A204.1 (cell line): ENCODE data around the gene SMYD1.

Experiments
- FAIRE-seq: peaks from 2 replicates; lab custom pipeline; 2012; peaks lifted over from hg19 to GRCh38; lab: Jason Lieb, UNC

SMYD1 gene

GRCh38 chr2:88123975-88124917 lies 56.6 kb downstream of the SMYD1 start:
- FAIRE-seq: no peak

GRCh38 chr2:88125344-88125923 lies 57.8 kb downstream of the SMYD1 start:
- FAIRE-seq: no peak

DNA sequence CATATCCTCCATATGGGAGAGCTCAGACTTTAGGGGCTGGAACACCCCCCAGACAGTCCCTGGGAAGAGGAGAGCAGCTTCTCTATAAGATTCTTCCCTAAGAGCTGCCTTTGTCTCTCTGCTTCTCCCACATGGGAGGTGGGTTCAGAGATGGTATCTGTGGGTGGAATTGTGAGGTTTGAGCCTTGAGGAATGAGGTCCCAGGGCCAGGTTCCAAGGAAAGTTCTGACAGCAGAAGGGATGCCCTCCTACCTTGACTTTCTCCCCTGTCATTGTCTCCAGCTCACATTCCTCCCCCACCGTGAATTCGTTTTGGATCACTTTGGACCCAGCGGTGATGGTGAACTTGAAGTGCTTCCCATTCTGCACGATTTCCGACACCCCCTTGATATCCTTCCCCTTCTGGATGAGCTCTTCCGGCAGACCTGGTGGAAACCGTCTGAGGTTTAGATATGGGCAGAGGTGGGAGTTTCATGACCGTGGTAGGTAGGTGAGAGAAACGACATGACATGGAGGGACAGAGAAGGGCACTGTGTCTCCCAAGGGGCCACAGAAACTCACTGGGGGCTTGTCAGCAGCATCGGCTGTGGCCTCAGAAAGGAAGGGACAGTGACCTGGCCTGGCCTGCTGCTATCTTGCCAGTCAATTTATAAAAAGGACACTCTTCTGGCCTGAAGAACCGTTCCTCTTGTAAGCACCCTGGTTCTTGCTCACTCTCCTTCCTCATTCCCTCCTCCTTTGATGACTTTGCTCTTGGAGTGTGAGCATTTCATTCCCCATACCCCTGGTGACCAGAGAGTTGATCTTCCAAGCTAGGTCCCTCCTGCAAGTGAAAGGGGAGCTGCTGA lies 58.5 kb downstream of the SMYD1 start:
- FAIRE-seq: no peak

GRCh38 chr2:88126772-88127637 lies 59.4 kb downstream of the SMYD1 start:
- no peak for FAIRE-seq

GRCh38 chr2:88127638-88127887 lies 59.9 kb downstream of the SMYD1 start:
- no peak for FAIRE-seq

DNA sequence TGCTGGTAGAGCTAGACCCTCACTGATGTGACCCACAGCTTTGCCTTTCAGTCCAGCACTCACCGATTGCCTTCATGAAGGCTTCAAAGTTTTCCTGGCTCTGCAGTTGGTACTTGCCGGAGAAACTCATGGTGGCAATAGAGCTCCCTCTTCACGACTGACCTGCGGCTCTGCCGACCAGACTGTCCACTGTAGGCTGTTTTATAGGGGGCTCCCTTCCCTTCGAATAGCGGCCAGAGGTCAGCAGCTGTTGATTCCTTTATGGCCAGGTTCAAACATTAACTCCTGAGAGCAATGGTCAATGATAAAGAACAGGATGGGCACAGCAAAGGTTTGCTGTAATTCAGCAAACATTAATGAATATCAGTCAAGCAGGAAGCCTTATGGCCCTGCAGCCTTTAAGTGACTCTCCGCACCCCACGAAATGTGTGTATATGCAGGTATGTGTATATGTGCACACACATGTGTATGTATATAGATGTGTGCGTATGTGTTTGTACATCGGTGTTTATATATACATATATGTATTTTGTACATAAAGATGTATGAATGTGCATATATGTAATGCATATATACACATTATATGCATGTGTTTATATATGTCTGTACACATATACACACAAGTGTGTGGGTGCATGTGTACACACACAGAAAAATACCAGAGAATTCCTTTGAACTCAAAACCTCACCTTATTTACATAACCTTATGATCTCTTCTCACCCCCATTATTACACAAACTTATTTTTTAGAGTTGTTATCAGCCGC lies 60.4 kb downstream of the SMYD1 start, which contains the start of gene FABP1:
FABP1 (minus strand) TSS at position 175 of the 766 bp plus-strand sequence; CDS start at position 130, 45 bp downstream.
- FAIRE-seq: no peak

DNA sequence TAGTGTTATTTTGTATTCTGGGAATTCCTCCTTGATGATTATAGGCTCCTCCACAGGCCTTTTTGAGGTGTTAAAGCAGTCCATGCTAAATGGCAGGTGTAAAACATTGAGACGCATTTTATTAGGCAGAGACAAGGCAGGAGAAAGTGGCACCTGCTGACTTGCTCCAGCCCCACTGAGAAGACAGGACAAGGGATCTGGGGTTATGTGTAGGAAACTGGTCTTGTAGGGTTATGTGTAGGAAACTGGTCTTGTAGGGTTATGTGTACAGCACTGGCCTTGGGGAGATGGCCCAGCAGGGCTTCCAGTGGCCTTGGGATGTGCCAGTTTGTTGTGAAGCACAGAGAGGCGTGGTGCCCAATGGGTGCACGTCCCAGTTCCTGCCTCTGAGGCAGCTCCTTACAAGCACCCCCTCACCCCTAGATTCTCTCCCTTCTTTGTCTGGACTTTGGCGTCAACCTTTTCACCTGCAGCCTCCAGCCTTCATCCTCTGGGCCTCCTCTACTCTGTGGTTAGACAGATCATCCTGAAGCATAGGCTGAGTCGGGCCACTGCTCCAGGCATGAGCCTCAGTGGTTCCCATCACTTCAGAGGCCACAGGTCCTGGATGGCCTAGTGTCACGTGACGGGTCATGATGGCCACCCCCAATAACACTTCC lies 61.2 kb downstream of the SMYD1 start:
- FAIRE-seq: no peak

GRCh38 chr2:88129313-88129959 lies 61.8 kb downstream of the SMYD1 start:
- FAIRE-seq: no peak

DNA sequence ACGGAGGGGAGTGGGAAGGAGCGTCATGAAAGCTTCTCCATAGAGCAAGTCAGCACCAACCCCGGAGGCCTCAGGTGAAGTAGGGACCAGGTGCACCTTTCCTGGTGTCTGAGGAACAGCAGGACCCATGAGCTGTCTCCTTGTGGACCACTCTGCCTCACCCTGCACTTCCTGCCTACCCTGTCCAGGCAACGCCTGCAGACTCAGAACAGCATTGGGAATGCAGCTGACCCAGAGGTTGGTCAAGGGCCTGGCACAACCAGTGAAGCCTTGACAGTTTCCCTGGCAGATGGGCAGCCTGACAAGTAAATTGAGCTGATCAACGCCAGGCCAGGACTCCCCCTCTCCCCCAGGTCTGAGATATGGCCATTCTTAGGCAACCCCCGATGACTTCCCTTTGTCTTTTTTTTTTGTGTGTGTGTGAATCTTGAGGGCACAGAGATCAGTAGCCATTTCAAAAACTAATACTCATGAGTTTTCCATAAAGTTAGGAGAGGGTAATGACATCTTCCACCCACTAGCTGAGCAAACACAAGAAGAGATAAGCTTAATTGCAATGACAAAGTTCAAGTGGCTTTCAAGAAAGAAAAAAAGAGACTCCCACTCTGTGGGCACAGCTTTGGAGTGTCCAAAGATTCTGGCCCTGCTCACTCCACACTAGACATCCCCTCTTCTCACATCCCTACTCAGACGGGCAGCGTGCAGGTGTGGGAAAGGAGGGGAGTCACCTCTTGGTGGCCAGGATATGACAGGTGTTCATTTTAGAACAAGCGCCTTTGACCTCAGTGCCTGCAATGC lies 63.8 kb downstream of the SMYD1 start:
- FAIRE-seq: no peak

GRCh38 chr2:88131999-88132368 lies 64.4 kb downstream of the SMYD1 start:
- FAIRE-seq: no peak

DNA sequence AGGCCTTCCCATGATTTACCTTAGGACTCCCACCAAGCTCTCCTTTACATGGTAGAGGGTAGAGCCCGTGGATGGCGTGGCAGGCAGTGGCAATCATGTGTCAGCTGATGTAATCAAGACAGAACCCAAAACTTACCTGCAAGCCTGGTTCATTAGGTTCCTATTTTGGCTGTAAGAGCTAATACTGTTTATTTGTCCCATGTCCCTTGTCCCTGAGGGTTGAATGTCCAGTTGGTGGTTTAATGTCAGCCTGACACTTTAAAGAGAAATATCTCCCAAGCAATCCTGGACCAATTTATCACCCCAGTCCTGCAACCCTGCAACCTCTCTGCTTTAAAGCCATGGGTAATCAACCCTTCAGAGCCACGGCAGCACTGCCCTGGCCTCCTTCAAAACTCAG lies 66.2 kb downstream of the SMYD1 start:
- no peak for FAIRE-seq

- no peak for FAIRE-seq
Observed at GRCh38 chr2:88136817-88137216, 69.2 kb downstream of the SMYD1 start.

- FAIRE-seq: no peak
Observed at GRCh38 chr2:88137833-88138232, 70.2 kb downstream of the SMYD1 start.

DNA sequence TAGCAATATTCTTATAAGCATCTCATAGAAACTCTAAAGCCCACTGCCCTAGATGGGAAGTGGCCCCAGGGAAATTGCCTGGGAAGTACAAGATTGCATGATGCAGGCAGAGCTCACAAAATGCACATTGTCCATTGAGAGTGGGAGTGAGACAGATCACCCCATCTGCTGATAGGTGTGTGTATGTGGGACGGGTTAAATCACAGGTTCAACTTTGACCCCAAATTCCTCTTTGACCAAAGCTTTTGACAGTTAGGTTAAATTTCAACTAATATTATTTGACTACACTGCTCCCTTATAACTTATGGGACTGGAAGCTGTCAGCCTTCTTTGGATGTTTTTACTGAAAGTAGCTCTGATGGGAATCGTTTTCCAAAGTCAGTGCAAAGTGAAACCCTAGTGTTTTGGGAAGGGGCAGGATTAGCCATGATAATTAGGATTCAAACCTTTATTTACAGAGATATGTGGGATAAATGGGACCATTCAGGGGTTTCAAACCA lies 71.6 kb downstream of the SMYD1 start:
- FAIRE-seq: no peak

- FAIRE-seq: no peak
Observed at GRCh38 chr2:88139804-88140203, 72.2 kb downstream of the SMYD1 start.

DNA sequence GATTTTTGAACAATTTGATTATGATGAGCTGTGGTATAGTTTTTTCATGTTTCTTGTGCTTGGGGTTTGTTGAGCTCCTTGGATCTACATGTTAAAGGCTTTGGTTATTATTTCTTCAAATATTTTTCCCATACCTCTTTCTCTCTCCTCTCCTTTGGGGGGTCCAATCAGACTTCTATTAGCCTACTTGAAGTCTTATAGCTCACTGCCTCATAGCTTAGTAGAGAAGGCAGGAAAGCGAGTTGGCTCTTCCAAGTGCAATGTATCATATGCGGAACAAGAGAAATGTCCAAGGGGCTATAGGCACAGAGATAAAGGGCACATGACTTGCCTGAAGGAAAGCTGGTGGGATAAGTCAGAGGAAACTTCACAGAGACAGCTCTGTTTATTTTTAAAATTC lies 74.3 kb downstream of the SMYD1 start:
- FAIRE-seq: no peak

- FAIRE-seq: no peak
Observed at GRCh38 chr2:88144271-88144670, 76.6 kb downstream of the SMYD1 start.

- no peak for FAIRE-seq
Observed at GRCh38 chr2:88144914-88145497, 77.4 kb downstream of the SMYD1 start.

GRCh38 chr2:88146590-88146989 lies 79.0 kb downstream of the SMYD1 start:
- FAIRE-seq: no peak
